ENCODE measurements around the gene ELL.
A peak's percentile ranks its signal among the peaks of the same experiment; 100 is the strongest.

The ELL gene

DNA sequence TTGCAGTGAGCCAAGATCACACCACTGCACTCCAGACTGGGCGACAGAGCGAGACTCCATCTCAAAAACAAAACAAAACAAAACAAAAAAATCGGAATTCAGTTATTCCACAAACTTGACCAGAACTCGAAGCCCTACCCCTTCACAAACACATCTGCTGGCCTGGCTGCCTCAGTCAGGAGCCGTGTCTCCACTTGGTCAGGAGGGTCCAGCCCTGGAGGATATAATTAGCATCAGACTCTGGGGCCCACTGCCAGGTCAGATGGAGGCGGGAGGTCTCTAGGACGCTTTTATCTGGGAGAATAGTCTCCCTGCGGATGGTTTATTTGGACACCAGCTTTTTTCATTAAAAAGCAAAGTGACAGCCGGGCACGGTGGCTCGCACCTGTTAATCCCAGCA, 8.0 kb downstream of the ELL start:
- Histone ChIP-seq H3K9ac (ENCODE audit: insufficient read length, low read depth) (no peak overlapping the region), H3K27me3 (ENCODE audit: insufficient read depth, insufficient read length) (no peaks in the 10 kb centered on the region), H3K4me1 (ENCODE audit: insufficient read depth, insufficient read length) (peaks cover 32% of the 10 kb centered on the region), H3K4me3 (ENCODE audit: insufficient read length, low read depth) (no peak overlapping the region), H3K9me3 (ENCODE audit: insufficient read depth, low read length) (no peaks in the 10 kb centered on the region), H3K36me3 (ENCODE audit: insufficient read depth, insufficient read length, low read length) (peaks cover 9% of the 10 kb centered on the region)
- TF ChIP-seq SUZ12 (IDR thresholded peaks at IDR 0.05; ENCODE audit: extremely low read depth, insufficient read depth, insufficient read length) (no peak), YY1 (IDR thresholded peaks at IDR 0.05; ENCODE audit: insufficient read depth, insufficient read length) (no peak), ZNF274 (IDR thresholded peaks at IDR 0.05; ENCODE audit: low read depth, low read length) (no peak)
- DNase-seq (ENCODE audit: low read depth, low spot score) = no peak

DNA sequence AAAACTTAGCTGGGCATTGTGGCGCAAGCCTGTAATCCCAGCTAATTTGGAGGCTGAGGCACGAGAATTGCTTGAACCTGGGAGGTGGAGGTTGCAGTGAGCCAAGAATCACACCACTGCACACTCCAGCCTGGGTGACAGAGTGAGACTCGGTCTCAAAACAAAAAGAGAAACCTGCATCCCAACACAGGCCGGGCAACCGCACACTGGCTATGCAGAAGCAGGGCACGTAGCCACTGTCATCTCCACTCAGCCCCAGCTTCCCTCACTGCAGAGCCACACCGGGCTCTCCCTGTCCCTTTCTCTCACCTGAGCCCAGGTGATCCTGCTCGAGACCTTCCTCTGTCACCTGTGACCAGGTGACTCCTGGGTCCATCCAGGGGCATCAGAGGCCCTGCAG, 11.7 kb downstream of the ELL start:
- Histone ChIP-seq H3K27me3 (ENCODE audit: insufficient read depth, insufficient read length) (no peaks in the 10 kb centered on the region), H3K9me3 (ENCODE audit: insufficient read depth, low read length) (no peaks in the 10 kb centered on the region), H3K9ac (ENCODE audit: insufficient read length, low read depth) (peak overlapping the region; percentile 2)

DNA sequence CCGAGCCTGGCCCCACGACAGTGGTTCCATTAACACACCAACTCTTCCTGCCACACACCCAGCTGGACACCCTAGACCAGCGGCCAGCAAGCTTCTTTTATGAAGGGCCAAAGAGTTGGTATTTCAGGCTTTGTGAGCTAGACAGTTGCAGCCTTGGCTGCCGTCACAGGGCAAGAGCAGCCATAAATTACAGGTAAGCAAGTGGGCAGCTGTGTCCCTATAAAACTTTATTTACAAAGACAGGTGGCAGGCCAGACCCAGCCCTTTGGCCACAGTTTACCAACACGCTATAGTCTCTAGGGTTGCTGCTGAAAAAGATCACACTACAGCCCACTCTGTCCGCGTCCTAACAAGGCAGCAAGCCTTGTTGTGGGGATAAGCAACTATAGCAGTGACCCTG, 13.3 kb downstream of the ELL start:
- Histone ChIP-seq H3K9me3 (ENCODE audit: insufficient read depth, low read length) (no peaks in the 10 kb centered on the region), H3K4me3 (ENCODE audit: insufficient read length, low read depth) (no peak overlapping the region), H3K4me1 (ENCODE audit: insufficient read depth, insufficient read length) (peaks cover 33% of the 10 kb centered on the region), H3K9ac (ENCODE audit: insufficient read length, low read depth) (no peak overlapping the region), H3K27me3 (ENCODE audit: insufficient read depth, insufficient read length) (no peaks in the 10 kb centered on the region), H3K36me3 (ENCODE audit: insufficient read depth, insufficient read length, low read length) (peaks cover 3% of the 10 kb centered on the region)
- no peak for DNase-seq (ENCODE audit: low read depth, low spot score)
- no peak for TF ChIP-seq ZNF274 (IDR thresholded peaks at IDR 0.05; ENCODE audit: low read depth, low read length)
- TF ChIP-seq SUZ12 (IDR thresholded peaks at IDR 0.05; ENCODE audit: extremely low read depth, insufficient read depth, insufficient read length) = no peak
- TF ChIP-seq YY1 (IDR thresholded peaks at IDR 0.05; ENCODE audit: insufficient read depth, insufficient read length) = no peak

More for the DNA sequence above, 11.7 kb downstream of the ELL start:
- Histone ChIP-seq H3K36me3 (ENCODE audit: insufficient read depth, insufficient read length, low read length) (peaks cover 9% of the 10 kb centered on the region), H3K4me3 (ENCODE audit: insufficient read length, low read depth) (no peak overlapping the region), H3K4me1 (ENCODE audit: insufficient read depth, insufficient read length) (peaks cover 32% of the 10 kb centered on the region)
- TF ChIP-seq YY1 (IDR thresholded peaks at IDR 0.05; ENCODE audit: insufficient read depth, insufficient read length) = no peak
- TF ChIP-seq ZNF274 (IDR thresholded peaks at IDR 0.05; ENCODE audit: low read depth, low read length) = no peak
- no peak for DNase-seq (ENCODE audit: low read depth, low spot score)

DNA sequence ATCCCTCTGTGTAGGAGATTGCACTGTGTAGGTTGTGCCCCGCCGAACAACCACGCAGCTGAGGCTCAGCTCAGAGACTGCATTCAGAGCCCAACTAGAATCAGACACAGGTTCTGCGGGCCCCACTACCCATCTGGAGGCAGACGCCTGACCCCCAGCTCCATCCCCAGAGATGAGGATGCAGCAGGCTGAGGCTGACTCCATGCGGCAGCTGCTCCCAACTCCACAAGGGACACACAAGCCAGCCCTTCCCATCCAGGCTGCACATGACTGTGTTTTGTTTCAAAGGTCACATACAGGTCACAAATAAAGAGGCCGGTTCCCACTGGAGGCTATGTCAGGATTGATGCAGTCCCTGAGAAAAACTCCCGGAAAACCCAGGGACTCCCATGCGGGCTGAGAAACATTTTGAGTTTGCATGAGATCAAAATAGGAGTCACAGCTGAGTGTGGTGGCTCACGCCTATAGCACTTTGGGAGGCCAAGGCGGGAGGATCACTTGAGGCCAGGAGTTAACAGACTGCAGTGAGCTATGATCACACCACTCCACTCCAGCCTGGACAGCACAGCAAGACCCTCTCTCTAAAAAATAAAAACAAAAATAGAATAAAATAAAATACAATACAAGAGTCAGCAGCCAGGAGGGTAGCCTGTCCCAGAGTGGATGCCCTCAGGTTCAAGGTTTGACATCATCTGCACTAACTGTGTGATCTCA, 14.0 kb downstream of the ELL start:
- H3K4me3 ChIP-seq (ENCODE audit: insufficient read length, low read depth) = no peak overlapping the region
- no peak for DNase-seq (ENCODE audit: low read depth, low spot score)
- H3K36me3 ChIP-seq (ENCODE audit: insufficient read depth, insufficient read length, low read length) = peaks cover 3% of the 10 kb centered on the region
- no peaks in the 10 kb centered on the region for H3K9me3 ChIP-seq (ENCODE audit: insufficient read depth, low read length)
- no peak overlapping the region for H3K9ac ChIP-seq (ENCODE audit: insufficient read length, low read depth)
- no peak for TF ChIP-seq YY1 (IDR thresholded peaks at IDR 0.05; ENCODE audit: insufficient read depth, insufficient read length)
- no peak for TF ChIP-seq ZNF274 (IDR thresholded peaks at IDR 0.05; ENCODE audit: low read depth, low read length)
- no peak for TF ChIP-seq SUZ12 (IDR thresholded peaks at IDR 0.05; ENCODE audit: extremely low read depth, insufficient read depth, insufficient read length)
- H3K27me3 ChIP-seq (ENCODE audit: insufficient read depth, insufficient read length) = no peaks in the 10 kb centered on the region
- peaks cover 33% of the 10 kb centered on the region for H3K4me1 ChIP-seq (ENCODE audit: insufficient read depth, insufficient read length)

DNA sequence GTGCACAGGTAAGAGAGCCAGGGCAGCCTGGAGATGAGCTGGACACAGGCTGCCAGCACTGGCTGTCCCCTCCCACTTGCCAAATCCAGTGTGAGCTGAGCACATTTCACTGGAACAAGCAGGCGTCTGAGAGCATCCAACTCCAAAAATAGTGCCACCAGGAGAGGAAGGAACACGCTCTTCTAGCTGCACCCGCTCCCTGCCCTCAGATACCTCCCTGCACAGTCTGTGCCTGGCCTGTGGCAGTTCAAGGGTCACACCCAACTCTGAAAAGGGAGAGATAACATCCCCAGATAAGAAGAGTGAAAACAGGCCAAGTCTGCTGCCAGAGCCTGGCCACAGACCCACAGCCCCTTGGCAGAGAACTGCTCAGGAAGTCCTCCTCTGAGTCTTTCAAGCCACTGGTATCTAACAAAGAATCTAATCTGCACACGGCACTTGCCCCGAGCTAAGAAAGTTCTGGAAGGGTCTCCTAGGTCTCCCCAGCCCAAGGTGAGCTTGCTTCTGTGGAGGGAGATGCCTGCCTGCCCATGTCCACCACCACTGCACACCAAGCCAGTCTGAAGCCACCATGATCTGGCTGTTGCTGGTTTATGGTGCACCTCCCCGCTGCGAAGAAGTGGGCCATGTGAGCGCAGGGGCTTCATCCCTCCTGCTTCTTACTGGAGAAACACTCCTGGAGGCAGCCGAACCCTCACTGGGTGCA, 14.7 kb downstream of the ELL start:
- Histone ChIP-seq H3K4me3 (ENCODE audit: insufficient read length, low read depth) (no peak overlapping the region), H3K9me3 (ENCODE audit: insufficient read depth, low read length) (no peaks in the 10 kb centered on the region), H3K27me3 (ENCODE audit: insufficient read depth, insufficient read length) (no peaks in the 10 kb centered on the region), H3K36me3 (ENCODE audit: insufficient read depth, insufficient read length, low read length) (no peaks in the 10 kb centered on the region), H3K4me1 (ENCODE audit: insufficient read depth, insufficient read length) (peaks cover 33% of the 10 kb centered on the region), H3K9ac (ENCODE audit: insufficient read length, low read depth) (no peak overlapping the region)
- TF ChIP-seq ZNF274 (IDR thresholded peaks at IDR 0.05; ENCODE audit: low read depth, low read length) = no peak
- no peak for TF ChIP-seq YY1 (IDR thresholded peaks at IDR 0.05; ENCODE audit: insufficient read depth, insufficient read length)
- TF ChIP-seq SUZ12 (IDR thresholded peaks at IDR 0.05; ENCODE audit: extremely low read depth, insufficient read depth, insufficient read length) = no peak
- no peak for DNase-seq (ENCODE audit: low read depth, low spot score)

DNA sequence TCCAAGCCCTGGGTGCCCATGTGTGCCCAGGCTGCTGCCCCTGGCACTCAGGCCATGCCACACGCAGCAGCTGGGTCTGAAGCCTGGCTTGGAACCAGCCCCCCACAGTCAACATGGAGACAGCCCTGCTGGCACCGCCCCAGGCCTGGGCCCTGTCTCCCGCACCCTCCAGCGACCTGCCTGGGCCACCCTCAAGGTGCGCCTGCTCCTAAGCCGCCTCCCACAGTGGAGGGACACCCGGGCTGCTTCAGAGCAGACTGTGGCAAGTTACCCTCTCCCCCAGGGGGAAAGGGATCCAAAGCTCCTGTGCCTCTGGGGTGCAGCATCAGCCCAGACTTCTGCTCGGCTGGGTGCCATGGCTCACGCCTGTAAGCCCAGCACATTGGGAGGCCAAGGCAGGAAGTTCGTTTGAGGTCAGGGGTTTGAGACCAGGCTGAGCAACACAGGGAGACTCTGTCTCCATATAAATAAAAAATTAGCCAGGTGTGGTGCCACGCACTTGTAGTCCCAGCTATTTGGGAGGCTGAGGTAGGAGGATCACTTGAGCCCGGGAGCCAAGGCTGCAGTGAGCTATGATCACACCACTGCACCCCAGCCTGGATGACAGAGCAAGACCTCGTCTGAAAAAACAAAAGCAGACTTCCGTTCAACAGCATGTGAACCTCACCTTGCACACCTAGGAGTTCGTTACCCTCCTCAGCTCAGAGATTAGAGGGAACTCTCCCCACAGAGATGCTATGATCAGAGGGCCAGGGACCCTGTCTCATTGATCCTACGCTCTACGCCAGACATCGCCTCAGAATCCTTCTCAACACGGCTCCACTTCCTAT, 15.6 kb downstream of the ELL start:
- no peak for DNase-seq (ENCODE audit: low read depth, low spot score)
- H3K4me1 ChIP-seq (ENCODE audit: insufficient read depth, insufficient read length) = peaks cover 33% of the 10 kb centered on the region
- H3K36me3 ChIP-seq (ENCODE audit: insufficient read depth, insufficient read length, low read length) = peaks cover 4% of the 10 kb centered on the region
- no peaks in the 10 kb centered on the region for H3K9me3 ChIP-seq (ENCODE audit: insufficient read depth, low read length)
- peak overlapping the region; percentile 39 for H3K9ac ChIP-seq (ENCODE audit: insufficient read length, low read depth)
- TF ChIP-seq ZNF274 (IDR thresholded peaks at IDR 0.05; ENCODE audit: low read depth, low read length) (no peak), YY1 (IDR thresholded peaks at IDR 0.05; ENCODE audit: insufficient read depth, insufficient read length) (no peak), SUZ12 (IDR thresholded peaks at IDR 0.05; ENCODE audit: extremely low read depth, insufficient read depth, insufficient read length) (no peak)
- no peak overlapping the region for H3K4me3 ChIP-seq (ENCODE audit: insufficient read length, low read depth)
- H3K27me3 ChIP-seq (ENCODE audit: insufficient read depth, insufficient read length) = no peaks in the 10 kb centered on the region
